PFSK-1 (cell line): Measurements from ENCODE around the gene PLXDC2.

Experiments used
- FOXP2 ChIP-seq: optimal IDR thresholded peaks from 2 replicates; pipeline ENCODE3; 2011; ENCODE audit warnings: borderline replicate concordance, control low read depth, inconsistent platforms; ENCODE audit not compliant: insufficient read depth; ENCODE audit errors: extremely low read length, extremely low read depth
- POLR2AphosphoS5 ChIP-seq: IDR thresholded peaks from 2 replicates; pipeline ENCODE4 v1.6.1; 2012; ENCODE audit warnings: low read depth, mild to moderate bottlenecking, control low read depth, low read length, moderate library complexity
- SIN3A ChIP-seq: IDR thresholded peaks from 2 replicates; pipeline ENCODE4 v1.6.1; 2012; ENCODE audit warnings: mild to moderate bottlenecking, low read length, moderate library complexity, borderline replicate concordance; ENCODE audit not compliant: insufficient read depth
- TAF1 ChIP-seq: IDR thresholded peaks from 2 replicates; pipeline ENCODE4 v1.6.1; 2012; ENCODE audit warnings: low read length, control low read depth, borderline replicate concordance; ENCODE audit not compliant: insufficient read depth
- TF ChIP-seq, protein P1 (sequence below), 2 experiments: IDR thresholded peaks; 2 replicates each; pipeline versions ENCODE4 v1.6.1 to v1.8.0; 2011 to 2012; ENCODE audit warnings: low read depth in 2 of 2, low read length in 2 of 2, control low read depth in 1 of 2, inconsistent platforms in 1 of 2, mild to moderate bottlenecking in 1 of 2, moderate library complexity in 1 of 2; ENCODE audit not compliant: insufficient read depth in 1 of 2

The PLXDC2 gene

DNA sequence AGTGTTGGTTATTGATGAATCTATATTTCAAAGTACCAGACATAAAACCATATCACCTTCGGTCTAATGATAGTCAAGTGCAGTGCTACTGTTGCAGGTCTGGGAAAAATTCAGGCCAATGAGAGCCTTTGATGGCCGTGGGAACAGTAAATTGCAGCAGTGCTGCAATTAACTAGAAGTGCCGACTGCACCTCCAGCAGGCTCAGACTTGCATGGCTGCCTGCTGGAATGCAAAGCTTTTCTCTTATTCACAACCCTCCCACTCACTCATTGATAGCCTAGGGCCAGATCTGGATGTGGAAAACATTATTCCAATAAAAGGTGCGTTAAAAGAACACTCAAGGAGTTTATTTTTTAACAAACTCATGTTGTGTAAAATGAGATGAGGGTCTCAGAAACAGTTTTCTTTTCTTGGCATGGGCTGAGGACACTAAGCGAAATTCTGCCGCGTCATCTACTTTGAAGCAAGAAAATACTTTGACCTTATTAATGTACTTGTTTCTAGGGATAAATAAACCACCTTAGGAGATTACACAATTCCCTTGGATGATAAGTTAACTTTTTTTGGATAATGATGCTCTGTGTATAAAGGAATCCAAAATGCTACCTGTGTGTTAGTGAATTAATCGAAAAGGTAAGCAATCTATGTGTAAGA lies 17.1 kb downstream of the PLXDC2 start:
- no peak for TF ChIP-seq TAF1
- TF ChIP-seq FOXP2: no peak
- TF ChIP-seq SIN3A: no peak
- TF ChIP-seq, protein P1, sequence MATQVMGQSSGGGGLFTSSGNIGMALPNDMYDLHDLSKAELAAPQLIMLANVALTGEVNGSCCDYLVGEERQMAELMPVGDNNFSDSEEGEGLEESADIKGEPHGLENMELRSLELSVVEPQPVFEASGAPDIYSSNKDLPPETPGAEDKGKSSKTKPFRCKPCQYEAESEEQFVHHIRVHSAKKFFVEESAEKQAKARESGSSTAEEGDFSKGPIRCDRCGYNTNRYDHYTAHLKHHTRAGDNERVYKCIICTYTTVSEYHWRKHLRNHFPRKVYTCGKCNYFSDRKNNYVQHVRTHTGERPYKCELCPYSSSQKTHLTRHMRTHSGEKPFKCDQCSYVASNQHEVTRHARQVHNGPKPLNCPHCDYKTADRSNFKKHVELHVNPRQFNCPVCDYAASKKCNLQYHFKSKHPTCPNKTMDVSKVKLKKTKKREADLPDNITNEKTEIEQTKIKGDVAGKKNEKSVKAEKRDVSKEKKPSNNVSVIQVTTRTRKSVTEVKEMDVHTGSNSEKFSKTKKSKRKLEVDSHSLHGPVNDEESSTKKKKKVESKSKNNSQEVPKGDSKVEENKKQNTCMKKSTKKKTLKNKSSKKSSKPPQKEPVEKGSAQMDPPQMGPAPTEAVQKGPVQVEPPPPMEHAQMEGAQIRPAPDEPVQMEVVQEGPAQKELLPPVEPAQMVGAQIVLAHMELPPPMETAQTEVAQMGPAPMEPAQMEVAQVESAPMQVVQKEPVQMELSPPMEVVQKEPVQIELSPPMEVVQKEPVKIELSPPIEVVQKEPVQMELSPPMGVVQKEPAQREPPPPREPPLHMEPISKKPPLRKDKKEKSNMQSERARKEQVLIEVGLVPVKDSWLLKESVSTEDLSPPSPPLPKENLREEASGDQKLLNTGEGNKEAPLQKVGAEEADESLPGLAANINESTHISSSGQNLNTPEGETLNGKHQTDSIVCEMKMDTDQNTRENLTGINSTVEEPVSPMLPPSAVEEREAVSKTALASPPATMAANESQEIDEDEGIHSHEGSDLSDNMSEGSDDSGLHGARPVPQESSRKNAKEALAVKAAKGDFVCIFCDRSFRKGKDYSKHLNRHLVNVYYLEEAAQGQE (IDR thresholded peaks at IDR 0.05; ENCODE audit: insufficient read depth in 1 of 2, low read depth in 2 of 2, low read length in 2 of 2): no peak
- no peak for TF ChIP-seq POLR2AphosphoS5

DNA sequence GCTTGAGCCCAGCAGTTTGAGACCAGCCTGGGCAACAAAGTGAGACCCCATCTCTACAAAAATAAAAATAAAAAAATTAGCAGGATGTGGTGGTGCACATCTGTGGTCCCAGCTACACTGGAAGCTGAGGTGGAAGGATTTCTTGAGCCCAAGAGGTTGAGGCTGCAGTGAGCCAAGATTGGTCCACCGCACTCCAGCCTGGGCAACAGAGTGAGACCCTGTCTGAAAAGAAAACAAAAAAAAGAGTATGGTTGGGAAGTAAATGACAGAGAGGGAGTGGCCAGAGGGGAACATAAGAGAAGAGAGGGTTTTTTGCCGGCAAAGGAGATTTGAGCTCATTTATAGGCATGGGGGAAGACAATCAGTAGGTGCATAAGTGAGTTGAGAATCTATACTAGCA lies 19.7 kb downstream of the PLXDC2 start:
- TF ChIP-seq, protein P1 (IDR thresholded peaks at IDR 0.05; ENCODE audit: insufficient read depth in 1 of 2, low read depth in 2 of 2, low read length in 2 of 2): no peak
- TF ChIP-seq FOXP2: no peak
- no peak for TF ChIP-seq SIN3A
- no peak for TF ChIP-seq TAF1
- TF ChIP-seq POLR2AphosphoS5: no peak

DNA sequence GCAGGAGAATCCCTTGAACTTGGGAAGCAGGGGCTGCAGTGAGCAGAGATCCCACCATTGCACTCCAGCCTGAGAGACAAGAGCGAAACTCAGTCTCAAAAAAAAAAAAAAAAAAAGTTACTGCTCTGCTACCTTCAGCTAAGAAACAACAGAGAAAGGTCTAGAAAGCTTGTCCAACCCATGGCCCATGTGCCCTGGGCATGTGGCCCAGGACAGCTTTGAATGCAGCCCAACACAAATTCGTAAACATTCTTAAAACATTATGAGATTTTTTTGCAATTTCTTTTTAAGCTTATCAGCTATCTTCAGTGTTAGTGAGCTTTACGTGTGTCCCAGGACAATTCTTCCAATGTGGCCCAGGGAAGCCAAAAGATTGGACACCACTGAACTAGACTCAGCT lies 22.9 kb downstream of the PLXDC2 start:
- TF ChIP-seq, protein P1 (IDR thresholded peaks at IDR 0.05; ENCODE audit: insufficient read depth in 1 of 2, low read depth in 2 of 2, low read length in 2 of 2): no peak
- TF ChIP-seq SIN3A: no peak
- TF ChIP-seq FOXP2: no peak
- no peak for TF ChIP-seq POLR2AphosphoS5
- no peak for TF ChIP-seq TAF1

DNA sequence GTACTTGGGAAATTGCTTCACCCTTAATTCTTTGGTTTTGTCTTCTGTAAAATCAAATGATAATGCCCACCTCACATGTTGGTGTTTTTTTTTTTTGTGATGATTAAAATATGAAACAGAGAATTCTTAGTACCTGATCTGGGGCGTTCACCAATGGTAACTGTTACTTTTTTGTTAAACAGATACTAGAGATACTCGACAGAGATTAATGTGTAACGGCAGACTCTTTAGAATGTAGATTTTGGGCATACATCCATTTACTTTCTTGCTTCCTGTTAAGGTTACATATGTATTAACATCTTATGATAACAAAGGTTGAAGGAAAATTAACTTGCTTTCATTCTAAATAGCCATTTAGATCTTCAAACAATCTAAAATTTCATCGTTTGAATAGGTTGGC lies 23.3 kb downstream of the PLXDC2 start:
- TF ChIP-seq TAF1 (no peak), POLR2AphosphoS5 (no peak), FOXP2 (no peak), SIN3A (no peak)
- TF ChIP-seq, protein P1 (IDR thresholded peaks at IDR 0.05; ENCODE audit: insufficient read depth in 1 of 2, low read depth in 2 of 2, low read length in 2 of 2): no peak

DNA sequence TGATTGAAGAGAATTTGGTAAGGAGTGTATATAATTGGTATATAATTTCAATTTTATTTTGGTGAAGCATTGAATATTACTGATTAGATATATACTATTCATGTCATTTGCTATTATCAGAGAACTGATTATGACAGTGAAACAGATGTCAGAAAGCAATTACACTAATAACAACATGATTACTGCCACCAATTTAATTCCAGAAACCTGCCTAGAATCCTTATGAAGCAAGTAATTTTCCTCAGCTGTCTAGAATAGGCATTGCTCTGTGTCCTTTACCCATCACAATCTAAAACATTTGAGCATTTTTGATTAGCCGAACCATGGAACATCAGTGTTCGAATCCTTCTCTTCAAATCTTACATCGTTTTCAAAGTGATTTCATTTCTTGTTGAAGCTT lies 24.5 kb downstream of the PLXDC2 start:
- TF ChIP-seq, protein P1 (IDR thresholded peaks at IDR 0.05; ENCODE audit: insufficient read depth in 1 of 2, low read depth in 2 of 2, low read length in 2 of 2): no peak
- no peak for TF ChIP-seq POLR2AphosphoS5
- TF ChIP-seq TAF1: no peak
- TF ChIP-seq FOXP2: no peak
- TF ChIP-seq SIN3A: no peak
